IMR-90 (cell line): ENCODE results near the gene SLC35F3. TPM values are rescaled to one million over a fixed set of nuclear protein-coding genes. Genes with fewer than 3 reads are reported as not detected.

Experiments
- ATAC-seq: fragments of 200-7000 bp; cut with Tn5 transposase; 2 replicates; pipeline ENCODE4 v1.9.1; 2020; ENCODE audit warnings: low read depth, mild to moderate bottlenecking, moderate library complexity
- BruUV-seq: library from RNA; stranded (reverse); fragments of 400-500 nt; replicated peaks from 2 replicates; lab custom pipeline; 2021; lab: Mats Ljungman, UMichigan
- CTCF ChIA-PET: fragments of 300-600 bp; formaldehyde crosslinking; extraction: SDS; loops from one replicate; lab custom pipeline; 2021; ENCODE audit warnings: antibody characterized with exemption; lab: Yijun Ruan, JAX
- POLR2A ChIA-PET: fragments of 300-600 bp; sonication (Branson Sonifier 250); formaldehyde crosslinking; loops from one replicate; lab custom pipeline; 2022; ENCODE audit warnings: antibody characterized with exemption; ENCODE audit not compliant: unreplicated experiment; lab: Charles Lee
- DNase-seq: peaks from one replicate; pipeline ENCODE4 v3.0.0; 2013
- H2AFZ ChIP-seq: replicated peaks from 2 replicates; pipeline ENCODE3; 2013; ENCODE audit warnings: low read length, mild to moderate bottlenecking; ENCODE audit not compliant: poor library complexity
- H2AK5ac ChIP-seq: 2 replicates; pipeline ENCODE4 v1.6.1; 2013; ENCODE audit warnings: low read depth, low read length, inconsistent platforms
- H2AK9ac ChIP-seq: replicated peaks from 2 replicates; pipeline ENCODE3; 2013; ENCODE audit warnings: mild to moderate bottlenecking, low read depth, low read length, moderate library complexity; ENCODE audit not compliant: poor library complexity
- H2BK120ac ChIP-seq: 2 replicates; pipeline ENCODE4 v1.6.1; 2013; ENCODE audit warnings: low read depth, low read length, inconsistent platforms
- H2BK15ac ChIP-seq: 3 replicates; pipeline ENCODE4 v1.6.1; 2013; ENCODE audit warnings: low read depth, low read length, inconsistent platforms
- H2BK20ac ChIP-seq: 2 replicates; pipeline ENCODE4 v1.6.1; 2013; ENCODE audit warnings: low read depth, mild to moderate bottlenecking, inconsistent platforms, low read length, moderate library complexity
- H2BK5ac ChIP-seq: 2 replicates; pipeline ENCODE4 v1.6.1; 2013; ENCODE audit warnings: mild to moderate bottlenecking, low read depth, low read length, inconsistent platforms; ENCODE audit not compliant: poor library complexity, severe bottlenecking
- H3K14ac ChIP-seq: replicated peaks from 2 replicates; pipeline ENCODE4 v1.6.1; 2013; ENCODE audit warnings: low read depth, low read length, inconsistent platforms
- H3K18ac ChIP-seq: 2 replicates; pipeline ENCODE4 v1.6.1; 2013; ENCODE audit warnings: low read depth, low read length, control low read depth
- H3K23ac ChIP-seq: 2 replicates; pipeline ENCODE4 v1.6.1; 2013; ENCODE audit warnings: low read depth, low read length, inconsistent platforms
- H3K27ac ChIP-seq: 2 replicates; pipeline ENCODE4 v1.5.1; 2013; ENCODE audit warnings: mild to moderate bottlenecking, control low read depth, low read length; ENCODE audit not compliant: insufficient read depth
- H3K27me3 ChIP-seq: 2 replicates; pipeline ENCODE4 v1.6.1; 2013; ENCODE audit warnings: low read length; ENCODE audit not compliant: control insufficient read depth, insufficient read depth
- H3K36me3 ChIP-seq: 2 replicates; pipeline ENCODE4 v1.6.1; 2013; ENCODE audit warnings: low read length, mixed read lengths; ENCODE audit not compliant: control insufficient read depth, insufficient read depth
- H3K4ac ChIP-seq: 2 replicates; pipeline ENCODE4 v1.6.1; 2013; ENCODE audit warnings: low read depth, low read length, inconsistent platforms
- H3K4me1 ChIP-seq: 2 replicates; pipeline ENCODE4 v1.6.1; 2013; ENCODE audit warnings: low read length, mixed read lengths; ENCODE audit not compliant: control insufficient read depth, insufficient read depth
- H3K4me2 ChIP-seq: 2 replicates; pipeline ENCODE4 v1.6.1; 2013; ENCODE audit warnings: low read depth, mild to moderate bottlenecking, control low read depth, low read length, moderate library complexity
- H3K4me3 ChIP-seq: 2 replicates; pipeline ENCODE4 v1.5.1; 2013; ENCODE audit warnings: low read depth, mild to moderate bottlenecking, control low read depth, low read length, moderate library complexity; ENCODE audit not compliant: insufficient read depth
- H3K56ac ChIP-seq: 2 replicates; pipeline ENCODE4 v1.6.1; 2013; ENCODE audit warnings: low read length, inconsistent platforms; ENCODE audit not compliant: insufficient read depth; ENCODE audit errors: extremely low read depth
- H3K79me1 ChIP-seq, 2 experiments: 2 replicates each; pipeline ENCODE4 v1.6.1; 2013; ENCODE audit warnings: low read length in 2 of 2, inconsistent platforms in 1 of 2, low read depth in 1 of 2
- H3K9ac ChIP-seq: 2 replicates; pipeline ENCODE4 v1.6.1; 2013; ENCODE audit warnings: low read depth, low read length, control low read depth
- H3K9me1 ChIP-seq: 2 replicates; pipeline ENCODE4 v1.6.1; 2013; ENCODE audit warnings: low read length, inconsistent platforms; ENCODE audit not compliant: insufficient read depth
- H3K9me3 ChIP-seq: 2 replicates; pipeline ENCODE4 v1.6.1; 2013; ENCODE audit warnings: low read length; ENCODE audit not compliant: control insufficient read depth, insufficient read depth
- H4K20me1 ChIP-seq: 2 replicates; pipeline ENCODE4 v1.6.1; 2013; ENCODE audit warnings: low read length, inconsistent platforms; ENCODE audit not compliant: insufficient read depth
- H4K5ac ChIP-seq: 2 replicates; pipeline ENCODE4 v1.6.1; 2013; ENCODE audit warnings: mild to moderate bottlenecking, low read depth, low read length, control low read depth
- H4K8ac ChIP-seq, 2 experiments: 2 replicates each; pipeline ENCODE4 v1.6.1; 2013; ENCODE audit warnings: low read depth in 2 of 2, low read length in 2 of 2, control low read depth in 1 of 2, inconsistent platforms in 1 of 2
- H4K91ac ChIP-seq: 2 replicates; pipeline ENCODE4 v1.6.1; 2013; ENCODE audit warnings: low read depth, low read length, inconsistent platforms; ENCODE audit not compliant: insufficient read depth
- BHLHE40 ChIP-seq: fragments of 150-350 bp; IDR thresholded peaks from 2 replicates; pipeline ENCODE4 v1.6.1; 2016; ENCODE audit warnings: mild to moderate bottlenecking, low read depth, low read length
- CHD1 ChIP-seq: IDR thresholded peaks from 2 replicates; pipeline ENCODE4 v1.6.1; 2012; ENCODE audit warnings: low read depth, low read length, improper control_type of control experiment
- CTCF ChIP-seq: conservative IDR thresholded peaks from 2 replicates; pipeline ENCODE4 v1.5.1; 2012; ENCODE audit warnings: mild to moderate bottlenecking, low read depth, low read length, improper control_type of control experiment
- MXI1 ChIP-seq: IDR thresholded peaks from 2 replicates; pipeline ENCODE4 v1.6.1; 2012; ENCODE audit warnings: low read depth, mild to moderate bottlenecking, low read length, moderate library complexity, borderline replicate concordance
- WGBS, 2 experiments: methylation state at CpG; one replicate each; pipeline versions ENCODE4 v1.1.5 to v1.1.7; 2013; ENCODE audit warnings: missing lambda C conversion rate in 2 of 2; ENCODE audit not compliant: insufficient read length in 1 of 2; ENCODE audit errors: extremely low coverage in 2 of 2; 5-methylcytosine and 5-hydroxymethylcytosine counted together
- dilution Hi-C: fragments of 300-500 bp; cut with HindIII; formaldehyde crosslinking; loops from one replicate; pipeline ENCODE4 v1.14.3; 2018; ENCODE audit warnings: low sequenced_read_pairs; ENCODE audit not compliant: unreplicated experiment
- in situ Hi-C: fragments of 300-500 bp; cut with MboI; formaldehyde crosslinking; loops from 3 replicates; pipeline ENCODE4 v1.14.3; 2019; ENCODE audit warnings: low sequenced_read_pairs, inconsistent platforms, mixed read lengths
- intact Hi-C: fragments of 100-400 bp; cut with micrococcal nuclease; formaldehyde crosslinking; loops from 2 replicates; pipeline ENCODE4 v1.10.0; 2022
- polyA plus RNA-seq, 3 experiments: library from polyadenylated mRNA; depleted of rRNA; stranded (reverse); fragments of >200 nt; gene quantifications; 2 replicates each; pipeline ENCODE4 v1.2.3, GENCODE V29; 2012; ENCODE audit warnings: low replicate concordance in 1 of 3
- total RNA-seq: library from RNA; depleted of rRNA; stranded (reverse); fragments of >200 nt; gene quantifications from 2 replicates; pipeline ENCODE4 v1.2.3, GENCODE V29; 2012
- TF ChIP-seq, protein P1 (sequence below): fragments of 150-350 bp; IDR thresholded peaks from 2 replicates; pipeline ENCODE4 v1.6.1; 2017; ENCODE audit warnings: mild to moderate bottlenecking, antibody characterized with exemption, low read length, low read depth

Gene SLC35F3
- total and polyA plus RNA-seq, 2 of the 4 experiments (the other 2 are of a cell fraction): under 0.01 to 0.17 TPM

DNA sequence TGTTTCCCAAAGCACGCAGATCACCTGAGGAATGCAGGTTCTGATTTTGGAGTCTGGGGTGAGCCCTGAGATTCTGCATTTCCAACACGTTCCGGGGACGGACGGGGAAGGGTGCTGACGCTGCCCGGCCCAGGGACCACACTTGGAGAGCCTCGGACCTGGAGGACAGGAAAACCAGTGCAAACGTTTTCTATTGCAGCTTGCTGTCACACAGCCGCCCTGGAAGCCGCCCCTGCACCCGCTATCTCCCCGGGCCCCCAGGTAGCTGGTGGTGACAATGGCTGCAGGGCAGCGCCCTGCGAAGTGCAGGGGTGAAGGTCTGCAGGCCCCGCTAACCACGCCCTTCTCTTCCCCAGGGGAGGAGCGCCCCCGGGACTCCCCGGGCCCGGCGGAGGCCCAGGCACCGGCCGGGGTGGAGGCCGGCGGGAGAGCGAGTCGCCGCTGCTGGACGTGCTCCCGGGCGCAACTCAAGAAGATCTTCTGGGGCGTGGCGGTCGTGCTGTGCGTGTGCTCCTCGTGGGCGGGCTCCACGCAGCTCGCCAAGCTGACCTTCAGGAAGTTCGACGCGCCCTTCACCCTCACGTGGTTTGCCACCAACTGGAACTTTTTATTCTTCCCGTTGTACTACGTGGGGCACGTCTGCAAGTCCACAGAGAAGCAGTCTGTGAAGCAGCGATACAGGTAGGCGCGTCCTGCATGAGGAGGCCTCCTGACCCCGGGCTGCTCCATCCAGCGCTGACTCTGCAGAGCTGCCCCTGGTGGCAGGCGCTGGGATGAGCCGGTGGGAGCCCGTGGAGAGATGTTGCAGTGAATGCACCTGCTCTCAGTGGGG, 326.8 kb downstream of the SLC35F3 start:
- no peak overlapping the region for H2AK5ac ChIP-seq
- TF ChIP-seq, protein P1, sequence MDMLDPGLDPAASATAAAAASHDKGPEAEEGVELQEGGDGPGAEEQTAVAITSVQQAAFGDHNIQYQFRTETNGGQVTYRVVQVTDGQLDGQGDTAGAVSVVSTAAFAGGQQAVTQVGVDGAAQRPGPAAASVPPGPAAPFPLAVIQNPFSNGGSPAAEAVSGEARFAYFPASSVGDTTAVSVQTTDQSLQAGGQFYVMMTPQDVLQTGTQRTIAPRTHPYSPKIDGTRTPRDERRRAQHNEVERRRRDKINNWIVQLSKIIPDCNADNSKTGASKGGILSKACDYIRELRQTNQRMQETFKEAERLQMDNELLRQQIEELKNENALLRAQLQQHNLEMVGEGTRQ: no peak
- TF ChIP-seq BHLHE40 (no peak), CTCF (no peak), CHD1 (no peak), MXI1 (no peak)
- no peak overlapping the region for H4K5ac ChIP-seq
- H3K14ac ChIP-seq: no peak overlapping the region
- H3K36me3 ChIP-seq: no peaks in the 10 kb centered on the region
- POLR2A ChIA-PET: no interaction called here
- H3K9me3 ChIP-seq: no peaks in the 10 kb centered on the region
- H2BK20ac ChIP-seq: no peak overlapping the region
- peaks cover 4% of the 10 kb centered on the region; the same call in 1 of the 2 replicates for H3K27me3 ChIP-seq
- no peak overlapping the region for H2BK5ac ChIP-seq
- H3K4me3 ChIP-seq: no peak overlapping the region
- ATAC-seq (no peak), DNase-seq (no peak)
- H3K9ac ChIP-seq: no peak overlapping the region
- H2BK15ac ChIP-seq: no peak overlapping the region
- in situ Hi-C loops: no loop called here
- peak overlapping the region; percentile 38 for H2AFZ ChIP-seq
- H4K8ac ChIP-seq: no peak overlapping the region
- CTCF ChIA-PET: no interaction called here
- no peak overlapping the region for H3K18ac ChIP-seq
- dilution Hi-C loops: no loop called here
- H3K56ac ChIP-seq: no peak overlapping the region
- WGBS, 2 experiments: 72% methylated on average over 33 of the region's 55 CpGs; no CpG with 5 or more reads in 1 of the 2 experiments
- H3K27ac ChIP-seq: no peak overlapping the region
- no peaks in the 10 kb centered on the region for H3K9me1 ChIP-seq
- H4K91ac ChIP-seq: no peak overlapping the region
- no peaks in the 10 kb centered on the region for H4K20me1 ChIP-seq
- no peak overlapping the region for H2BK120ac ChIP-seq
- BruUV-seq: no TSS peak
- intact Hi-C loops: no loop called here
- H3K4me1 ChIP-seq: no peaks in the 10 kb centered on the region
- no peak overlapping the region for H2AK9ac ChIP-seq
- H3K79me1 ChIP-seq: no peaks in the 10 kb centered on the region
- H3K4me2 ChIP-seq: no peak overlapping the region
- H3K23ac ChIP-seq: no peak overlapping the region
- no peak overlapping the region for H3K4ac ChIP-seq
